Dedifferentiated amniotic fluid mesenchymal stem cell (primary cell): ENCODE results near the gene UNC13A.

Source experiments
- DNase-seq: peaks from one replicate; pipeline ENCODE4 v3.0.0-alpha.2; 2016; ENCODE audit errors: extremely low spot score

Gene UNC13A

DNA sequence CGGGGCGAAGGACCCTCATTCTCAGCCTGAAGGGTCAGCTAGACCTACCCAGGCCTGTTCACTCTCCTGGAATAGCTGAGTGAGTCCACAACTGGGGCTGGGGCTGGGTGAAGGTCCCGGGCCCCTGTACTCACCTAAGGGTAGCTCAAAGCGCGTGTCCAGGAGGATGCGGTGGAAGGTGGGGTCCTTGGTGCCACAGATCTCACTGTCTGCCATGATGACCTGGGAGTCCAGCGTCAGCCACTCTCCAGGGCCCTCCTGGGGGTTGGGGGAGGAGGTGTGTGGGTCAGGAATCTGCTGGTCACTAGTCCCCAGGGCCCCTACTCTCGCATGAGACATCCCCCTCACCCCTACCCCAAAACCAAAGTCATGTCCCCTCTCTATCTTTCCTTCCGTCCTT lies 18.7 kb downstream of the UNC13A start:
- no peak for DNase-seq

DNA sequence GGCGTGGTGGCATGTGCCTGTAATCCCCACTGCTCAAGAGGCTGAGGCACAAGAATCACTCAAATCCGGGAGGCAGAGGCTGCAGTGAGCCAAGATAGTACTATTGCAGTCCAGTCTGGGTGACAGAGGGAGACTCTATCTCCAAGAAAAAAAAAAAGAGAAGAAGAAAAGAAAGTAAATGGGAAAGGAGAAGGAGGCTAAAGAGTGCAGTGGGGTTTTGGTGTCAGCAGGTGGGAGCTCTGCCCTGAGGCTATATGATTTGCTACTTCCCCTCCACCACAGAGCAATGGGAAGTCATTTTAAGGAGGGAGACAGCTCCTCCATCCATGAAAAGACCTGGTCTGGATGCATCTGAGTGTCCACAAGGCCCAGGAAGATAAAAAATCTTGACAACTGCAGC lies 23.1 kb downstream of the UNC13A start:
- DNase-seq = no peak

DNA sequence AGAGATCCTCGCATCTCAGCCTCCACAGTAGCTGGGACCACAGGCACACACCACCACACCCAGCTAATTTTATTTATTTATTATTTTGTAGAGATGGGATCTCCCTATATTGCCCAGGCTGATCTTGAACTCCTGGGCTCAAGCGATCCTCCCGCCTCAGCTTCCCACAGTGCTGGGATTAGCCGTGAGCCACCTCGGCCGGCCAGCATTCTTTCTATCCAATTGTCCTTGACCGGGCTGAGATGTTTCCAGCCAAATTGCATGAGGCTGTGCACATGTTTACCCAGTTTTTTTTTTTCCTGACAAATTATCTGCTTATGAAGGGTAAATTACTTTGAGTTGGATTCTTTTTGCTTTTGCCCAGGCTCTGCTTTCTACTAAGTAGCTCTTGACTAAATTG lies 28.2 kb downstream of the UNC13A start:
- no peak for DNase-seq

DNA sequence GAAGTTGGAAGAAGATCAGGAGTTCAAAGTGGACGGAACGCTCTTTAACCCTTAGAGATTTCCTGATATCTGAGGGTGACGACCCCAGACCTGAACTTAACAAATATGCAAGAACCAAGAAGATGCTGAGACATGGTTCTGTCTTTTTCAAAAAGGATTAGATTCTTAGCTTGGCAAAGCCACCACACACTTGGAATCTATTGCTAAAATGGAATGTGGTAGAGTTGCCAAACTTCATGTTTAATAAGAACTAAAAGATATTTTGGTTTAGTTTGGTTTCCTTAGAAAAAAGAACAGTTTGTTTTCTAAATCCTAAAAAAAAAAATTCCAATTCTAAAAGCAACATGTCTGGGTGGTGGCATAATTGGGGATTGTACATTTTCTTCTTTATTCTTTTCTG lies 29.5 kb downstream of the UNC13A start:
- peak; percentile 33 for DNase-seq

DNA sequence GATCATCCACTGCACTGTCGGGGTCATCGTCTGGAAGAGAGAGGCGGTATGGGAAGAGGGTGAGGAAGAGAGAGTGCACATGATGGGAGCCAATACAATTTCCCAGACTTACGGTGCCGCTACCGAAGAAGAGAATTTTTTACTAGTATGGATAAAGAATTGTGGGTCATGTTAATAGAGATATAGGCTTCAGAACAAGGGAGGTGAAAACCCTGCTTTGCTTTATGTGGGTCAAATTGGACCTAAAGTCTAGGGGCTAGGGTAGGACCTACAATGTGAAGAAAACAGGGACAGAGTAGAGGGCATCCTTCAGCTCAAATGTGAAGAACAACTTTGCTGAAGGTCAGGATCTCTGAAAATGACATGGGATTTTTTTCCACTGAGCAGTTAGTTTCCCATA lies 29.9 kb downstream of the UNC13A start:
- no peak for DNase-seq

DNA sequence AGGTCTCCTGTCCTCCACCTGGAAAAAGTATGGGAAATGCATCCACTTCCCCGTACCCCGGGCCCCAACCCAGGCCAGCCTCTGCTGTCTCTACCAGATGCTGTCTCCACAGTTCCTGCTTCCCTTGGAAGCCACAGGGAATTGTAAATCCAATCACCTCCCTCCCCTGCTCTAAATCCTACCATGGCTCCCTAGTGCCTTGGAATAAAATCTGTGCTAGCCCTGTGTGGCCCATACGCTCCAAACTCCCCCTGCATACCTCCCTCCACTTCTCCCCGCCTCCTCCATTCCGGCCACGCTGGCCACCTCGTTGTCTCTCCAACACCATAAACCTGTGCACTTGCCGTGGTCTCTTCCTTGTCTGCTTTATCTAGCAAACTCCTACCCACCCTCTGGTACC lies 31.2 kb downstream of the UNC13A start:
- DNase-seq = no peak

DNA sequence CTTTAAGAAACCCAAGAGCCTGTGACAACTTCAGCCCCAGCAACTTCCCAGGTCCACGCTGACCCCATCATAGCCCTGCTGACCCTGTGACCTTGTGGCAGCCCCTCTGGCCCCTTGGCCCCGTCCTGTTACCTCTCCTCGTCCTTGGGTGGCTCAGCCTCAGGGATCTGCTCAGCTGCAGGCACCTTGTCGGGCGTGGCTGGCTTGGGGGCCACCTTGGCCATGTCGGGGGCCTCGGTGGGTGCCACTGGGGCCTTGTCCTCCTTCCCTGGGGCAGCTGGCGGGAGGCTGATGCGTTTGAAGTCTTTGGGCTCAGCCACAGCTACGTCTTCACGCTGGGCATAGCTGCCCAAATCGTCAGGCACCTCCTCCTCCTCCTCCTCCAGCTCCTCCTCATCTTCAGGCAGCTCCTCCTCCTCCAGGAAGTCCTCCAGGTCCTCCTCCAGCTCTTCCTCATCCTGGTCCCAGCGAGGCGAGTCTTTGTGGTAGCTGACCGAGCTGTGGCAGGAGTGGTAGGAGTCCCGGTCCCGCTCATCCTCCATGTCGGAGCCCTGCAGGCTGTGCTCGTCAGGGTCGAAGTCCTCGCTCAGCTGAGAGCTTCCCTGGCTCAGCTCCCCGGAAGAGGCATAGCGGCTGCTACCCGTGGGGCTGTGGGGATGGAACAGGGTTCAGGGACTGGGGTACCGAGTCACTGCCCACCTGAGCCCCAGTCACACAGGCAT lies 32.2 kb downstream of the UNC13A start:
- DNase-seq = no peak

DNA sequence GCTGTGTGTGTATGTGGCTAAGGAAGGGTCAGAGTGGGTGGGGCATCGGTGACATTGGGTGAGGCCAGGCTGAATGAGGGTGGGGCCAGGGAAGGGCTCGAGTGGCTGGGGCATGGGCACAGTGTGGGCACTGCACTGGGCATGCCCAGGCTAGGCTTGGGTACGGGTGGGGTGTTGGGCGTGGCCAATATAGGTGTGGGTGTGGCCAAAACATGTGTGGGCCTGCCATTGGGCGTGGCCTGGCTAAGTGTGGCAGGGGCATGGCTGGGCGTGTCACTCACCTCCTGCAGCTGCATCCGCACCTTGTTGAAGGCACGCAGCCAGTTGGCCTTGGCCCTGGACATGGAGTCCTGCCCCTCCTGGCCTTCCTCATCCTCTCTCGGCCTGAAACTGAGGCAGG lies 33.2 kb downstream of the UNC13A start:
- DNase-seq = no peak

DNA sequence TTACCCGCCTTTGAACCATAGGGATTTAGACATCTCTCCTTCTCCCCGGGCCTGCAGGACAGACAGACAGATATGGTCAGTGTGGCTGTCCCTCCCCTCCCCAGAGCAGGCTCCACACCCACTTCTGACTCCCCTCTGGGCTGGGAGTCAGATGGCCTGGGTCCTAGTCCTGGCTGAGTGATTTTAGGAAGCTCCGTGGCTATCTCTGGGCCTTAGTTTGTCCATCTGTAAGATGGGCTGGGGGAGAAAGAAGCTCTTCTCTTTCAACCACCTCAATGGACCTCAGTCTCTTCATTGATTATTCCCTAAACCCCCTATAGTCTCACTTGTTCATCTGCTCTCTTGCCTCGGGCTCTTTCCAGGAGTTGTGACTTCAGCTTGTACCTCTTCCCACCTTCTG lies 35.5 kb downstream of the UNC13A start:
- DNase-seq = no peak

DNA sequence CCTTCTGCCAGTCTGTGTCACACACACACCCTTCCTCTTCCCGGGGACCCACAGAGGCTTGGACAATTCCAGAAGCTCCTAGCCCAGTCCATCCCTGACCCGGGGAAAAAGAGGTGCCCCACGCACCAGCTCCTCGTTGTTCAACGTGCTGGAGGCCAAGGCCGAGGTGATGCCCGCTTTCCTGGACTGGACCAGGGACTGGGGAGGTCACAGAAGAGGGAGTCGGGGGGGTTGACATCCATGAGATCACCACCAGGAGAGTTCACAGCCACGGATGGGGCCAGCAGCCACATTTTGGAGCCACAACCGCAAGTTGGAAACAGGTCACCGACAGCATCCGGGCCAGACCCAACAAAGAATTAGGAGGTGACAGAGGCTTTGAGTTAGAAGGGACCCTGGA lies 39.4 kb downstream of the UNC13A start:
- no peak for DNase-seq

DNA sequence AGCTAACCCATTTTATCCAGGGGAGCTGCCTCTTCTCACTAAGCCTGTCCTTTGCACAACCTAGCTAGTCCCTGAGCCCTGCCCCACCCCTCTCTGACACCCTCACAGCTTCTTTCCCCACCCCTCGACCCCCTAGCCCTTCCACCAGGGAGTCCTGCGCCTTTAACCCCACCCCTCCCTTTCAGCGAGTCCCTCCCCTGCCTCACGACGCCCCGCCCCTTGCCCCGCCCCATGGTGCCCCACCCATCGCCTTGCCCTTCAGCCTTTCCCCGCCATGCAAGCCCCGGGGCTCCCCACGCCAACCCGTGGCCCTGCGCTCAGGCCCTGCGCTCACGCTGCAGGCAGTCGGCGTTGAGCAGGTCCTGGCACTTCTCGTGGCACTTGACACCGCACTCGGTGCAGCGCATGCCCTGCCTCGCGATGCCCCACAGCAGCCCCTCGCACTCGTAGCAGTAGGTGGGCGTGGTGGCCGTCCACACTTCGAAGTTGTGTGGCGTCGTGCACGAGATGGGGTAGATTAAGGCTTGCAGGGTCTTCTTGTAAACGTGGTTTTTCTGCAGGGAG lies 40.0 kb downstream of the UNC13A start:
- no peak for DNase-seq

DNA sequence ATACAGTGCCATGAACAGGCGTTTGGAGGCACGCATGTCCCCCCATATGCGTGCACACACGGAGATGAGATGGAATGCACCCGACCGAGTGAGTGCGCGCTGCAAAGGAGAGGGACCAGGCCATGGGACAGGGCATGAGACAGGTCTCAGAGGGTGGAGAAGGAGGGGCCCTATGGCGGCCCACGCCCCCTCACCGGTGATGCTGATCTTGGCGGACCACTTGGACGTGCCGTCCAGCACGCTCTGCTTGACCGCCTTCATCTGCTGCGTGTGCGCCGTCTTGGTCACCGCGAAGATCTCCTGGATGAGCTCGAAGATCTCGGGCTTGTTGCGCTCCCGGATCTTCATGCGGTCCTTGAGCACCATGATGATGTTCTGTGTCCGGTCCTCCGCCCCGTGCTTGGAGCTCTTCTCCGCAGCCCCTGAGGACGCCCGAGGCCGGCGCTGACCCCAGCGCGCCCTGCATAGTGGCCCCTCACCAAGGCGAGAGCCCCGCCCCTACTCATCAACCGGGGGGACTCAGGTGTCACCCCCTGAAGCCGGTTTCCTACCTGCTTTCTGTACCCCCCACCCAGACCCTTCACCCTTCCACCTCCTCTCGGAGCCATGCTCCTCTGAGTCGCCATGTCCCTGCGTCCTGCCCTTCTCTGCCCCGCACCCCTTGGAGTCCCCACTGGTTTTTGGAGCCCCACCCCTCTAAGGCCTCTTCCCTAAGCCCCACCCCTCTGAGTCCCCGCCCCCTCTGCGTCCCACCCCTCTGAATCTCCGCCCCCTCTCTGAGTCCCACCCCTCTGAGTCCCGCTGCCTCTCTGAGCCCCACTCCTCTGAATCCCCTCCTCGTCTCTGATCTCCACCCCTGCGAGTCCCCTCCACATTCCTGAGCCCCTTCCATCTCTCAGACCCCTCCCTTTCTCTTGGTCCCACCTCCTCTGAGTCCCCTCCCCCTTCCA lies 40.8 kb downstream of the UNC13A start:
- no peak for DNase-seq

DNA sequence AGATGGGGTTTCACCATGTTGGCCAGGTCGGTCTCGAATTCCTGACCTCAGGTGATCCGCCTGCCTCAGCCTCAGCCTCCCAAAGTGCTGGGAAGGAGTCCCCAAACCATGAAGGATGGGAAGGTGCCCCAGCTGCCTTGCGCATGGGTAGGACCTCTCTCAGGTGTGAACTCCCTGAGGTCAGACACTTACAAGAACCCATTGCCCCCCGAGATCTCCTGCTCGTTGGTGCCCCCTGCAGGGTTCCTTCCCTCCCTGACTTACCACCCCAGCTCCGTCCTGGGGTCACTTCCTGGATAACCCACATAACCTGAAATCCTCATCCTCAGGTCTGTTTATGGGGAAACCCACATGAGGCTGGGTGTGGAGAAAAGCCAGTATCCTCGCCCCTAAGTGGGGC lies 41.7 kb downstream of the UNC13A start:
- DNase-seq = no peak

DNA sequence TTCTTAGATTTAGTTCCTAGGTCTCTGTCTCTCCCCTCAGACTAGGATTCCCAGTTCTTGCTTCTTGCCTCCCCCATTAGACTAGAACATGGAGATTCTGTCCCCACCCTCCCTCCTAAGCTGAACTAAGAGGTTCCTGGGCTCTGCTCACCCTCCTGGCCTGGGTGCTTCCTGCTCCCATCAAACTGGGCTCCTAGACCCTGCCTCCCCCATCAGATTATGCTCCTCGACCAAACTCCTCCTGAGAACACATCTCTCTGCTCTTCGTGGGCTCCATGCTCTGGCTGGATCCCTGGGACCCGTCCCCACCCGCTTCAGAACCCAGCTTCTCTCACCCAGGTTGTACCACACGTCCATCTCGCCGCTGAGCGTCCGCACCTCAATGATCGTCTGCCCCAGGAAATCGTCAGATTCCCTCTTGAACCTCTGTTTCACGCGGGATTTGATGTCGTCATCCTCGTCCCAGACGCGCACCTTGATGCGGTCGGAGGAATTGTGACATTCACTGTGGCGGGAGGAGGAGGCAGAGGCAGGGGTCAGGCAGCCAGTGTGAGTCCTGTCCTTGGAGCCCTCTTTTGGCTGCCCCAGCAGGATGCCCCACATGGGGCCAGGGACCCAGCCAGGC lies 42.7 kb downstream of the UNC13A start:
- DNase-seq = no peak

DNA sequence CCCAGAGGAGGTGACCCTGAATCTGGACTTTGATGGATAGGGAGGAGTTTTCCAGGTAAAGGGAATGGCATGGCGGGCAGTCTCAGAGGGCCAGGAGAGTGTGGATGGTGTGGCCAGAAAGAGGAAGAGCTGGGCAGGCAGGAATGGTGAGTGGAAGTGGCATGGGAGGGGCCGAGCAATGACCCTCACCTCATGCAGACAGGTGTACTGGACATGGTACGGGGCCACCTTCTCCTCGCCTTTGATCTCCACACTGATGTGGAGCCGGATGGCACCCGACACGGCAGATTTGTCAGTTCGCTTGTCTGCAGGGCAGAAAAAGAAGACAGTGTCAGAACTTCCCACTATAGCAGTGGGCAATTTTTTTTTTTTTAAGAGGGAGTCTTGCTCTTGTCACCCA lies 45.5 kb downstream of the UNC13A start:
- DNase-seq = no peak

DNA sequence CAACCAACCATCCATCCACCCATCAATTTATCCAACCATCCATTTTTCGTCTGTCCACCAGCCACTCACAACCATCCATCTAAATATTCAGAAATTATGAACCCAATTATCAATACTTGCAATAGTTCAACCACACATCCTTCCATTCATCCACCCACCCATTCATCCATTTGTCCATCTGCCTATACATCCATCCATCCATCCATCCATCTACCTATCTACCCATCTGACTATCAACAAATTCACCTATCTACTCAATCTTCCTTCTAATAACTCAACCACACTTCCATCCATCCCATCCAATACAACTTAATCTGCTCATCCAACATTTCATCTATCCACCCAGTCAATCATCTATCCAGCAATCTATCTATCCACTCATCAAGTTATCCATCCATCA lies 46.3 kb downstream of the UNC13A start:
- DNase-seq = no peak

DNA sequence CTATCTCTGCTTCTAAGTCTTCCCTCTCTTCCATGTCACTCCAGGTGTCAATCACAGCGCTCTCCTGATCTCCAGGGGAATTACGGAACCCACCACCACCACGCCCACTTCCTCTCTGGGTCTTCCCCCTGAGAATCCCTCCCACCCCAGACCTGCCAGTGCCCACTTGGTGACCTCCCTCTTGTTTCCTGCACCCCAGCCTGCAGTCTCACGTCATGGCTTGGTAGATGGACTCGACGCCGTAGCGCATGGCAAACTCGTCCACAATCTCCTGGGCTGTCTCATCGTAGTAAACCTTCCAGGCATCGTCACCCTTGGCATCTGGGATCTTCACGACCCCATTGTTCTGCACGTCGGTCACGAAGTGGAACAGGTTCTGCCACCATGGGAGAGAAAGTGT lies 47.0 kb downstream of the UNC13A start:
- no peak for DNase-seq

DNA sequence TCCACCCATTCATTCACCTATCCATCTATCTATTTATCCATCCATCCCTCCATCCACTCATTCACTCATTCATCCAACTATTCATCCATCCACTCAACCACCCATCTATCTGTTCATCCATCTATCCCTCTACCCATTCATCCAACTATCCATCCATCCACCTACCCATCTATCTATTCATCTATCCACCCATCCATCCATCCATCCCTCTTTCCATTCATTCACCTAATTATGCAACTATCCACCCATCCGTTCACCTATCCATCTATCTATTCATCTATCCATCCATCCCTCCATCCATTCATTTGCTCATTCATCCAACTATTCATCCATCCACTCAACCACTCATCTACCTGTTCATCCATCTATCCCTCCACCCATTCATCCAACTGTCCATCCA lies 54.5 kb downstream of the UNC13A start:
- DNase-seq = no peak

DNA sequence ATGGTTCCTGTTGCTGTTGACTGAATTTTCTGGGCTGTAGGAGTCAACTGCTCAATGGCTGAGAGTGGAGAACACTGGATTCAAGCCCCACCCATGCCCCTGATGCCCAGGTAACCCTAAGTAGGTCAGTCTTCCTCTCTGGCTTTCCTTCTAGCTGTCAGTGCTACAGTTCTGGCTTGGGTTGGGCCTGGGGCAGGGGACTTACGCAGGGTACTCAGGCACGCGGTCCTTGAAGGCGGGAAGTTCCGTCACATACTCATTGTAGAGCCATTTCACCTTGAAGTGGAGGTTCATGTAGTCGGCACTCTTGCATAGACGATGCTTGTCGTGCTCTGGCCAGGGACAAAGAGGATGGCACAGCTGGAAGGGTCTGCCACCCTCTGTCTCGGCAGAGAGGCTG lies 55.6 kb downstream of the UNC13A start:
- DNase-seq = no peak

DNA sequence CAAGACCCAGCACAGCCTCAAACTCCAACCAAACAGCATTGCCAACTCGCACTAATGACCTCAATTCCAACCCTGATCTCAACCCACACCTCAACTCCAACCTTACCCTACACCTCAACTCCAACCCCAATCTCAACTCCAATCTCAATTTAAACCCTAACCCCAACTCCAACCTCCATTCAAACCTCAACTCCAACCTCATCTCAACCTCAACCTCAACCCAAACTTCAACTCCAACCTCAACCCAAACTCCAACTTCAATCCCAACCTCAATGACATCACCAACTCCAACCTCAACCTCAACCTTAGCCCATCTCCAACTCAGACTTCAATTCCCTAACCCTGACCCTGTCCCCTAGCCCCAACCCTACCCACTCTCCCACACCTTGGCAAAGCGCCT lies 58.4 kb downstream of the UNC13A start:
- no peak for DNase-seq

DNA sequence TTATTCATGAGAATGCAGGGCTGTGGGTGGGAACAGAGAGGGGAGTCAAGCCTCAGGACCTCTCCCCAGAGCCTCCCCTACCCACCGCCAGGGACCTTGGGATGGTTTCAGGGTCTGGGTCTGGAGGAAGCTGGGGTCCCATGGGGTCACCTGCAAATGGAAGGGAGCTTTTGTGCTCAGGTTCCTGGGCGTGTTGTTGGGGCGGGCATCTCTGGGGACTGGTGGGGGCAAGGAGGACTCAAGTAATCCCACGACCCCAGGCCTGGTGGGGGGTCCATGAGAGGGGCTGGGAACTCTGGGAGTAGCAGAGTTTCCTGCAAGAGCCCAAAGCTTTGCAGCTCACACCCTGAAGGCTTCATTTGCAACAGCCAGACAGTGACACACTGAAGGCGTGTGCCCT lies 60.2 kb downstream of the UNC13A start:
- no peak for DNase-seq

DNA sequence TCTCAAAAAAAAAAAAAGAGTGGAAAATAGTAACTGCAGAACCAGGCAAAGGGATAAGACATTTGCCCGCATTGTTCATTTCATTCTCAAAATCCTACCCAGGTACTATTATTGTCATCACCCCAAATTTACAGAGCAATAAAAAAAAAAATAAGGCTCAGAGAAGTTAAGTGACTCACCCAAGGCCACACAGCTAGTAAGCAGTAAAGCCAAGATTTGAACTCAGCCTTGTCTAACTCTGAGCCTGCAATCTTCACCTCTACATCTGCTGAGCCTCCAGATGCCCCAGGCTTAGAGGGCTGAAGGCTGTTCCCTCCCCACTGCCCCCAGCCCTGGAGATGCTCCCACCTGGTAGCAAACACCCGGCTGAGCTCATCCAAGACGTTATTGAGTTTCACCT lies 61.0 kb downstream of the UNC13A start:
- DNase-seq = no peak
